ENCODE measurements around the gene MS4A3. TPM values are rescaled to one million over a fixed set of nuclear protein-coding genes. Genes with fewer than 3 reads are reported as not detected.

Gene MS4A3
- not detected for total RNA-seq

GRCh38 chr11:60056349-60056969 lies at the start of gene MS4A3:
Gene MS4A3, plus strand, starts transcription at chr11:60056665. Its CDS starts 4,496 bp downstream, at chr11:60061161.

GRCh38 chr11:60016881-60017280 lies 39.6 kb upstream of the MS4A3 start, which contains the start of gene OOSP4B:
Gene OOSP4B, plus strand, starts transcription at chr11:60017181.

GRCh38 chr11:60040109-60040508 lies 16.4 kb upstream of the MS4A3 start, which contains the start of gene OOSP2:
Gene OOSP2, plus strand, starts transcription at chr11:60040409. Its CDS starts 51 bp downstream, at chr11:60040460.

GRCh38 chr11:60088364-60088763 lies 31.9 kb downstream of the MS4A3 start, which contains the start of gene MS4A2:
Gene MS4A2, plus strand, starts transcription at chr11:60088664. Its CDS starts 102 bp downstream, at chr11:60088766.

Other genes with a start within 250 kb of the MS4A3 start
- gene MRPL16, start 245.9 kb upstream of the MS4A3 start, total RNA-seq = 20.7 TPM
- not detected for gene CBLIF, start 211.2 kb upstream of the MS4A3 start, total RNA-seq
- gene TCN1, start 190.2 kb upstream of the MS4A3 start, total RNA-seq = not detected
- gene OOSP3, start 177.9 kb upstream of the MS4A3 start, total RNA-seq = not detected
- gene OOSP1, start 118.2 kb upstream of the MS4A3 start, total RNA-seq = not detected
- gene OOSP4A, start 92.6 kb upstream of the MS4A3 start, total RNA-seq = not detected
- gene OOSP4B, start 39.5 kb upstream of the MS4A3 start, total RNA-seq = not detected
- not detected for gene OOSP2, start 16.3 kb upstream of the MS4A3 start, total RNA-seq
- gene MS4A2, start 32.0 kb downstream of the MS4A3 start, total RNA-seq = not detected
- 1.6 TPM for gene MS4A6A, start 126.4 kb downstream of the MS4A3 start, total RNA-seq
- not detected for gene MS4A4E, start 186.5 kb downstream of the MS4A3 start, total RNA-seq
- gene MS4A4A, start 224.0 kb downstream of the MS4A3 start, total RNA-seq = not detected

Measured in parietal lobe (tissue), 1 donor.